BE2C (cell line): Measurements from ENCODE around the gene MRGPRD.

Experiments
- DNase-seq: peaks from one replicate; pipeline ENCODE4 v3.0.0-alpha.2; 2020
- H3K27me3 ChIP-seq: fragments of 250-450 bp; sonication (Bioruptor Pico); 2 replicates; pipeline ENCODE4 v1.5.1; 2020; ENCODE audit warnings: mild to moderate bottlenecking
- H3K36me3 ChIP-seq: fragments of 250-450 bp; sonication (Bioruptor Pico); 2 replicates; pipeline ENCODE4 v1.5.1; 2020; ENCODE audit warnings: mild to moderate bottlenecking
- H3K4me1 ChIP-seq: fragments of 250-450 bp; sonication (Bioruptor Pico); 2 replicates; pipeline ENCODE4 v1.5.1; 2020
- H3K4me3 ChIP-seq: 2 replicates; pipeline ENCODE4 v1.5.1; 2011; ENCODE audit warnings: low read depth, low read length
- H3K9me3 ChIP-seq: fragments of 250-450 bp; sonication (Bioruptor Pico); 2 replicates; pipeline ENCODE4 v1.5.1; 2020
- TF ChIP-seq, protein P1 (sequence below): IDR thresholded peaks from 2 replicates; pipeline ENCODE4 v1.5.1; 2012; ENCODE audit warnings: mild to moderate bottlenecking, low read depth, low read length

The MRGPRD gene

DNA sequence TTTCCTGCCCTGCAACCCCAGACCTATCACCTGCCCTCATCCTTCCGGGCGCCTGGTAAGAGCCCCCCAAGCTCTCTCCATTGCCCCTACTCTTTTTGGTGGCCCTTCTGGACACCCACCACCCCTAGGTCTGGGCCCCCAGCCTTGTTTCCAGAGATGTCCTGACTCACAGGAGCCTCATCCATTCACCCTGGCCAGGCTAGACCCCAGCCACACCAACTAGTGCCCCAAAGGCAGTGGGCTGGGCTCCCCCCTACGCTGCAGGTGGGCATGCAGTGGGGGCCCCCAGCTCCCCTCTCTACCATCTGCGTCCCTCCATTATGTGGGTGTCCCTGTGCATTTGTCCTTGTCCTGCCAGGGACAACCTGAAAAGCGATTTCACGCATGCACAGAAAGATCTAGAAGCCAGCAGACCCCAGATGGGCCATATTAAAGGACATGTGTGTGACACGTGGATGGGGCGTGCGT is 30.9 kb upstream of the MRGPRD start:
- no peak for DNase-seq
- Histone ChIP-seq H3K9me3 (no peaks in the 10 kb centered on the region), H3K4me1 (peaks cover 20% of the 10 kb centered on the region), H3K27me3 (no peaks in the 10 kb centered on the region), H3K4me3 (no peak overlapping the region), H3K36me3 (no peaks in the 10 kb centered on the region)
- TF ChIP-seq, protein P1, sequence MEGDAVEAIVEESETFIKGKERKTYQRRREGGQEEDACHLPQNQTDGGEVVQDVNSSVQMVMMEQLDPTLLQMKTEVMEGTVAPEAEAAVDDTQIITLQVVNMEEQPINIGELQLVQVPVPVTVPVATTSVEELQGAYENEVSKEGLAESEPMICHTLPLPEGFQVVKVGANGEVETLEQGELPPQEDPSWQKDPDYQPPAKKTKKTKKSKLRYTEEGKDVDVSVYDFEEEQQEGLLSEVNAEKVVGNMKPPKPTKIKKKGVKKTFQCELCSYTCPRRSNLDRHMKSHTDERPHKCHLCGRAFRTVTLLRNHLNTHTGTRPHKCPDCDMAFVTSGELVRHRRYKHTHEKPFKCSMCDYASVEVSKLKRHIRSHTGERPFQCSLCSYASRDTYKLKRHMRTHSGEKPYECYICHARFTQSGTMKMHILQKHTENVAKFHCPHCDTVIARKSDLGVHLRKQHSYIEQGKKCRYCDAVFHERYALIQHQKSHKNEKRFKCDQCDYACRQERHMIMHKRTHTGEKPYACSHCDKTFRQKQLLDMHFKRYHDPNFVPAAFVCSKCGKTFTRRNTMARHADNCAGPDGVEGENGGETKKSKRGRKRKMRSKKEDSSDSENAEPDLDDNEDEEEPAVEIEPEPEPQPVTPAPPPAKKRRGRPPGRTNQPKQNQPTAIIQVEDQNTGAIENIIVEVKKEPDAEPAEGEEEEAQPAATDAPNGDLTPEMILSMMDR, result no peak

DNA sequence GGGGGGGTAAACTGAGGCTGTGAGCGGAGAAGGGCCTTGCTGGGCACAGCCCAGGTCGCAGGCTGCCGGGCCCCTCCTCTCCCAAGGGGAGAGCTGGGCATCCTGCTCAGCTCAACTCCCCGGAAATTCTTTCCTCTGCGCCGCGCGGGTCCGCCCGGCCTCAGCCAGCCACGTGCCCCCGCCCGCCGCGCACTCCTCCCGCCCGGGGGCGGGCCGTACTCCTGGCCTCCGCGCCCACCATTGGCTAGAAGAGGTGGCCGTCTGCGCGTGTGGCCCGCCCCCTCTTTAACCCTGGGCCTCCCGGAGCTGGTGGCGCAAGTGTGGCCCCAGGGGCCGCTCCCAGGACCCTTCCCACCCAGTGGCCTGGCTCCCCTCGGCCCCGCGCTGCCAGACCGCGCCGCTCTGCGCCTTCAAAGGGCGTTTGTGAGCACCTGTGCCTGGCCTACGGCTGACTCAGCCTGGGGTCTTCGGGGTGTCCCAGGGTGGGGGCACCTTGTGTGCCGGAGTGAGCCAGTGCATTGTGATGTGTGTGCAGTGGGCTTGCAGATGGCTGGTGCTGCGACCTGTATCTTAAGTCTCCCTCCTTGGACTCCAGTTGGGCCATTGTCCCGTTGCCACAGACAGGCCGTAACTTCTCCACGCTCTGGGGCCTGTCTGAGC is 30.3 kb upstream of the MRGPRD start:
- H3K36me3 ChIP-seq, result no peaks in the 10 kb centered on the region
- no peaks in the 10 kb centered on the region for H3K9me3 ChIP-seq
- H3K4me3 ChIP-seq, result no peak overlapping the region
- no peak for DNase-seq
- peaks cover 20% of the 10 kb centered on the region for H3K4me1 ChIP-seq
- TF ChIP-seq, protein P1, result no peak
- no peaks in the 10 kb centered on the region for H3K27me3 ChIP-seq

DNA sequence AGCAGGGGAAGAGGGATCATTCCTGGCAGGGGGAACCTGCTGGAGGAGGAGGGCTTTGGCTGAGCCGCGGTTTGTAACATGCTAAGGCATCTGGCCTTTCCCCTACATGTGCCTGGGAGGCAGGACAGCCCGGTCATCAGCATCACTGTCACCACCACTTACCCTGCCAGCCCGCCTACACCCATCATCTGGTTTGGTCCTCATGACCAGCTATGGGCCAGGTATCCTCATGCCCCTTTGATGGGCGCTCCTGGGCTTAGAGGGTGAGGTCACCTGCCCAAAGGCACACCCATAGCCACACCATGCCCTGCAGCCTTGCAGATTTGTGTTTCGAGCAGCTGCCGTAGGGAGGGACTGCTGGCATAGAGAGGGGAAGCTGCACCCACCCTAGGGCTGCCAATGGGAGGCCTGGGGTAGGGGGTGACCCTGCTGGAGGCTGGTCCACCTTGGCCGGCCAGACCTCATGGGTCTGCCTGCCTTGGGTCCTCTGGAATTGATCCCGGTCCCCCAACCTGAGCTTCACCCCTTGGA is 29.6 kb upstream of the MRGPRD start:
- no peak for DNase-seq
- TF ChIP-seq, protein P1, result no peak
- Histone ChIP-seq H3K4me3 (no peak overlapping the region), H3K4me1 (peaks cover 20% of the 10 kb centered on the region), H3K27me3 (no peaks in the 10 kb centered on the region), H3K9me3 (no peaks in the 10 kb centered on the region), H3K36me3 (no peaks in the 10 kb centered on the region)

DNA sequence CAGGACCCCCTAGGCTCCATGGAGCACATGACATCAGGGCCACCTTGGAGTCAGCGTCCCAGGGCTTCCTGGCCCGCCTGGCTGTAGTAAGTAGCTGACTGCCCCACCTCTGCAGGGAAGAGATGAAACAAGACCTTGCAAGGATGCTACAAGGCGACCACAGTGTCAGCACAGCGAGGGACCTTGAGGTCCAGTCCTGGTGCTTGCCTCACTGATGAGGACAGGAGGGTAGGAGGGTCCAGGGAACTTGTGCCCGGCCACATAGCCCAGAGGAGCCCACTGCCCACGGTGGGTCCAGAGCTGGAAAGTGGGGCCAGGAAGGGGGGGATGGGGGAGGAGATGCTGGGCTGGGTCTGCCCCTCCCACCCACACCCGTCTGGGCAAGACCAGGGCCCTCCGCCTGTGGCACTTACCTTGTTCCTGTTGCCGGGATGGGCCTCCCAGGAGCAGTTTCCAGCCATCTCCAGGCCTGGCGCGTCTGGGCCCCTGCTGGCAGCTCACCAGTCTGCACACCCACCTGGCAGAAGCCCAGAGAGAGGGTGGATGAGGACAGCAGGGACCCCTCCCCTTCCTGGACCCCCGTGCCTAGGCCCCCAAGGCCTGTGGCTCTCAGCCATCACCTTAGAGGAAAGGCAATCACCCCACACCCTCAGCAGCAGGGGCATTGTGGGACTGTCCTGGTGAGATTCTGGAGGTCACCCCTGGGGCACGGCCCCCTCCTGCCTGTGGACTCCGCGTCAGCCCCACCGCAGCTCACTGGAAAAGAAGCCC is 28.8 kb upstream of the MRGPRD start:
- TF ChIP-seq, protein P1, result no peak
- no peak overlapping the region for H3K4me3 ChIP-seq
- peaks cover 17% of the 10 kb centered on the region for H3K4me1 ChIP-seq
- H3K9me3 ChIP-seq, result no peaks in the 10 kb centered on the region
- H3K36me3 ChIP-seq, result no peaks in the 10 kb centered on the region
- DNase-seq, result no peak
- H3K27me3 ChIP-seq, result no peaks in the 10 kb centered on the region

DNA sequence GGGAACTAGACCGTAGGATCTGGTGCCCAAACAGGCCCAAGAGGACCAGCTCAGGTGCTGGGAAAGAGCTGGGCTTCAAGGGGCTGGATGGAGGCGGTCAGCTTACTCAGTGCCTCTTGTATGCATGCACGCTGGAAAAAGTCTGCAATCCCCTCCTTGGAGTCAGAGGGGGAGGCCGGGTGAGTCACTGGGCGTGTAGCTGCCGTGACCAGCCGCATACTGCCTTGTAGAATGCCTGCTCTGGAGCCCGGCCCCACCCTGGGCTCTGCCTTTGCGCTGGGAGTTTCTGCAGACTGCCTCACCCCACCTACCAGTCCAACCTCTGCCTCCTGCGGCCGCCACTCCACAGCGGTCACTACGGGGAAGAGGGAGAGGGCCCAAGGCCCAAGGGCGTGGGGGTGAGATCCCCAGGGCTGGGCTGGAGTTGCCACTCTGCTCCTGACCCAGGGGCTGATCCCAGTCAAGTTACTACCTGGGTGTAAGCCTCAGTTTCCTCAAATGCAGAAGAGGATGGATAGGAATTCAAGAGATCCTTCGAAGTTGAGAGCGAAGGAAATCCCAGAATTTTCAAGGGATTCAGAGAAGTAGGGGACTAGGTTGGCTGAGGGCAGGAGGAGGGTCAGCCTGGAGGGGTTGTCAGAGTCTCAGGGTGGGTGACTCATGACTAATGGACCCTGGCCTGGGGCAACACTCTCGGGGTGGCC is 28.1 kb upstream of the MRGPRD start:
- peaks cover 10% of the 10 kb centered on the region for H3K4me1 ChIP-seq
- H3K9me3 ChIP-seq, result no peaks in the 10 kb centered on the region
- no peaks in the 10 kb centered on the region for H3K27me3 ChIP-seq
- TF ChIP-seq, protein P1, result no peak
- peak; percentile 52 for DNase-seq
- no peaks in the 10 kb centered on the region for H3K36me3 ChIP-seq
- H3K4me3 ChIP-seq, result no peak overlapping the region
